ENCODE data around the gene AFF3. TPM values are rescaled to one million over a fixed set of nuclear protein-coding genes. Genes with fewer than 3 reads are reported as not detected.
A peak's percentile ranks its signal among the peaks of the same experiment; 100 is the strongest.
"Not testable (repeated sequence)": the region's sequence is repeated elsewhere in the genome, so short reads cannot be mapped to it uniquely, and the experiment has no call there.

AFF3 gene
- total and polyA plus RNA-seq, 10 donors, result 6.0 to 92.2 (median 64.0) TPM

- H3K36me3 ChIP-seq, result peaks cover 0 to 28% (median 0%) of the 10 kb centered on the region in 6 donors
- H3K4me3 ChIP-seq, result no peak overlapping the region
- no peak overlapping the region for H3K27ac ChIP-seq
- H3K9me3 ChIP-seq, result peaks cover 0 to 23% (median 16%) of the 10 kb centered on the region in 8 donors
- DNase-seq, result no peak
- intact Hi-C loops (cut with DNase I; ENCODE audit: low total_unique reads), result no loop called here
- WGBS, 5 donors, result 38 to 57% (median 48%) methylated on average over 3 of the region's 3 CpGs
- peaks cover 0 to 33% (median 13%) of the 10 kb centered on the region in 6 donors for H3K4me1 ChIP-seq
- no peaks in the 10 kb centered on the region for H3K27me3 ChIP-seq (replicated peaks in 1 of 7)
- no peak for TF ChIP-seq POLR2AphosphoS5 (IDR thresholded peaks at IDR 0.05)
- TF ChIP-seq, protein P1, sequence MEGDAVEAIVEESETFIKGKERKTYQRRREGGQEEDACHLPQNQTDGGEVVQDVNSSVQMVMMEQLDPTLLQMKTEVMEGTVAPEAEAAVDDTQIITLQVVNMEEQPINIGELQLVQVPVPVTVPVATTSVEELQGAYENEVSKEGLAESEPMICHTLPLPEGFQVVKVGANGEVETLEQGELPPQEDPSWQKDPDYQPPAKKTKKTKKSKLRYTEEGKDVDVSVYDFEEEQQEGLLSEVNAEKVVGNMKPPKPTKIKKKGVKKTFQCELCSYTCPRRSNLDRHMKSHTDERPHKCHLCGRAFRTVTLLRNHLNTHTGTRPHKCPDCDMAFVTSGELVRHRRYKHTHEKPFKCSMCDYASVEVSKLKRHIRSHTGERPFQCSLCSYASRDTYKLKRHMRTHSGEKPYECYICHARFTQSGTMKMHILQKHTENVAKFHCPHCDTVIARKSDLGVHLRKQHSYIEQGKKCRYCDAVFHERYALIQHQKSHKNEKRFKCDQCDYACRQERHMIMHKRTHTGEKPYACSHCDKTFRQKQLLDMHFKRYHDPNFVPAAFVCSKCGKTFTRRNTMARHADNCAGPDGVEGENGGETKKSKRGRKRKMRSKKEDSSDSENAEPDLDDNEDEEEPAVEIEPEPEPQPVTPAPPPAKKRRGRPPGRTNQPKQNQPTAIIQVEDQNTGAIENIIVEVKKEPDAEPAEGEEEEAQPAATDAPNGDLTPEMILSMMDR (IDR thresholded peaks at IDR 0.05 in 8 of 11, conservative IDR thresholded peaks at IDR 0.05 in 3 of 11), result no peak
- TF ChIP-seq POLR2A (IDR thresholded peaks at IDR 0.05), result no peak
Measured at GRCh38 chr2:99776206-99776905, 366.0 kb downstream of the AFF3 start.

GRCh38 chr2:99775585-99775984 lies 366.8 kb downstream of the AFF3 start:
- WGBS, 5 donors, result 68 to 83% (median 80%) methylated on average over 4 of the region's 4 CpGs
- intact Hi-C loops (cut with DNase I; ENCODE audit: low total_unique reads), result no loop called here

DNA sequence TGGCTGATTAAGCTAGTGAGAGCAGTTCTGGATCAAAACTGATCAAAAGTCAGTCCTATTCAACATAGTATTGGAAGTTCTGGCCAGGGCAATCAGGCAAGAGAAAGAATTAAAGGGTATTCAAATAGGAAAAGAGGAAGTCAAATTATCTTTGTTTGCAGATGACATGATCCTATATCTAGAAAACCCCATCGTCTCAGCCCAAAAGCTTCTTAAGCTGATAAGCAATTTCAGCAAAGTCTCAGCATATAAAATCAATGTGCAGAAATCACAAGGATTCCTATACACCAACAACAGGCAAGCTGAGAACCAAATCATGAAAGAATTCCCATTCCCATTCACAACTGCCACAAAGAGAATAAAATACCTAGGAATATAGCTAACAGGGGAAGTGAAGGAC lies 368.7 kb downstream of the AFF3 start:
- intact Hi-C loops (cut with DNase I; ENCODE audit: low total_unique reads); H3K27me3 ChIP-seq (replicated peaks in 1 of 7); DNase-seq; H3K4me3 ChIP-seq: not testable (repeated sequence)
- peaks cover 0 to 25% (median 19%) of the 10 kb centered on the region in 8 donors for H3K9me3 ChIP-seq
- H3K36me3 ChIP-seq, result peaks cover 0 to 38% (median 0%) of the 10 kb centered on the region in 6 donors
- peaks cover 0 to 48% (median 14%) of the 10 kb centered on the region in 6 donors for H3K4me1 ChIP-seq
- WGBS, 5 donors, result 26 to 48% (median 39%) methylated on average over 1 of the region's 1 CpG
- H3K27ac ChIP-seq, result peak overlapping the region in 4 of 8 donors; percentile 35 to 81 (median 74)

More at GRCh38 chr2:99775585-99775984, 366.8 kb downstream of the AFF3 start:
- no peaks in the 10 kb centered on the region for H3K27me3 ChIP-seq (replicated peaks in 1 of 7)
- peaks cover 0 to 34% (median 0%) of the 10 kb centered on the region in 6 donors for H3K36me3 ChIP-seq
- H3K4me1 ChIP-seq, result peaks cover 0 to 40% (median 14%) of the 10 kb centered on the region in 6 donors
- H3K27ac ChIP-seq, result no peak overlapping the region
- TF ChIP-seq, protein P1 (IDR thresholded peaks at IDR 0.05 in 8 of 11, conservative IDR thresholded peaks at IDR 0.05 in 3 of 11), result no peak
- TF ChIP-seq POLR2A (IDR thresholded peaks at IDR 0.05) (no peak), POLR2AphosphoS5 (IDR thresholded peaks at IDR 0.05) (no peak)
- H3K9me3 ChIP-seq, result peaks cover 0 to 23% (median 16%) of the 10 kb centered on the region in 8 donors
- H3K4me3 ChIP-seq, result no peak overlapping the region
- no peak for DNase-seq

DNA sequence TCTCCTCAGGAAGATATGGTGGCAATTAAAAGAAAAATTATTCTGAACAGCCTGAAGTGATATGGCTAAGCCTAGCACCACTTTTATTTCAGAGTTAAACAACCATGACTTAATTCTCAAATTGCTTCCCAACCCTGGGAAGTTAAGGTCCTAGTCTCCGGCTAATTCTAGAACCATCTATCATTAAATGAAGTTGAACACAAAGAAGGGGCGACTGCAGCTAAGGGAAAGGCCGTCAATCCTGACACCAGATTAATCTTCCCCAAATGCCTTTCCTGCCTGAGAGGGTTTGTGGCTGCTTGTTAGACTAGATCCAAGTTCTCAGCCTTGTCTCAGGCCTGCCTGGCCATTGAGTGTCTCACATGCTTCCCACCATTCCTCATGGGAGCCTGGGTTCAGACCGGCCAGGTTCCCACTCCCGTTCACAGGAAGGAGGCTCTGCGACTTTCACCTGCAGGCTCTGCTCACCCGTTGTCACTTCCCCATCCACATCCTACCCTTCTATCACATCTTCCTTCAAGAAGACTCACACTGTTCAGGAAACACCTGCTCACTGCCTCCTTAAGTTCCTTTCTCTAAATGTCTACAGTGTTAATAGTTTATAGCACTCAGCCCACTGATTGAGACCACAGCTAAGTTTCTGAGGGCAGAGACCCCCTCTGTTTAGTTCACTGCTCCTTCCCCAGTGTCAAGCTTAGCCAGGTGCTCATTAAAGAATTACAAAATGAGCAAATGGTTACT lies 369.6 kb downstream of the AFF3 start:
- Histone ChIP-seq H3K4me3 (peak overlapping the region in 1 of 8 donors; percentile 44), H3K9me3 (peaks cover 0 to 22% (median 13%) of the 10 kb centered on the region in 8 donors), H3K27me3 (replicated peaks in 1 of 7) (no peaks in the 10 kb centered on the region), H3K36me3 (peaks cover 0 to 30% (median 0%) of the 10 kb centered on the region in 6 donors), H3K4me1 (peaks cover 0 to 51% (median 14%) of the 10 kb centered on the region in 6 donors), H3K27ac (peak overlapping the region in 6 of 8 donors; percentile 18 to 81 (median 56))
- 23 to 38% (median 33%) methylated on average over 7 of the region's 7 CpGs for WGBS, 5 donors
- no peak for DNase-seq
- intact Hi-C loops (cut with DNase I; ENCODE audit: low total_unique reads), result no loop called here
- TF ChIP-seq POLR2AphosphoS5 (IDR thresholded peaks at IDR 0.05) (no peak), POLR2A (IDR thresholded peaks at IDR 0.05) (no peak)

All from spleen (tissue), 11 donors.